CD1c-positive myeloid dendritic cell (primary cell): Measurements from ENCODE around the gene SPDYE1.
"Not testable (repeated sequence)": the region's sequence is repeated elsewhere in the genome, so short reads cannot be mapped to it uniquely, and the experiment has no call there.

Experiments
- DNase-seq: peaks from one replicate; pipeline ENCODE4 v3.0.0-alpha.2; 2016; ENCODE audit errors: extremely low spot score

The SPDYE1 gene

DNA sequence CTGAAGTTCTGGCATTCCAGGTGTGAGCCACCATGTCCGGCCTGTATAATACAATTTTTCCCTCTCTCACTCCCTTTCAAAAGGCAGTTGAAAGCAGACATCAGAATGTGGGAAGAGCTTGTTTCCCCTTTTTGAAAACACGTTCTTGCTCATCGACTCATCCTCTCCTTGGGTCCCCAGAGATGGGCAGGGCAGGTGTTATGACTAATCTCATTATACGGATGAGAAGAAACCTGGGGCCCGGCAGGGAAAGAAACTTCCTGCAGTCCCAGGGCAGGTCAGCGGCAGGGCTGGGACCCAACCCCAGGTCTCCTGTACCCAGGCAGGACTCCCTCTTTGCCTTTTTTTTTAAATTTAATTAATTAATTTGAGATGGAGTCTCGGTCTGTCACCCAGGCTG lies 4.8 kb upstream of the SPDYE1 start:
- peak; percentile 1 for DNase-seq

GRCh38 chr7:43994681-43995080 lies 3.0 kb upstream of the SPDYE1 start:
- DNase-seq = not testable (repeated sequence)

DNA sequence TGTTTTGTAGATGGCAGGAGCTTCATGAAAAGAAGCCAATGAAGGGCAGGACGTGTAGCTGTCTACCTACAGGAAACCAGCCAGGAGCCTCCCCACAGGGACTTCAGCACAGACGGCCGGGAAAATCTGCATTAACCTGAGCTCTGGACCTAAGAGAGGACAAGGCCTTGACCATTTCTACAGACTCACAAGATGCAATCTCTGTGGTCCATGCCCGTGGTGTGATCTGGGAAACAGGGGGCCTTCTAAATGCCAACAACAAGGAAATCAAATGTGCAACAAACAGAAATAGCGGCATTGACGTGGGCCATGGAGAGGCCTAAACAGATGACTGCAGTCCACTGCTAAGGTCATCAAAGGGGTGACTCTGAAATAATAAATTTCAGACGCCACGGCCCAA lies 14.4 kb downstream of the SPDYE1 start:
- DNase-seq = not testable (repeated sequence)

DNA sequence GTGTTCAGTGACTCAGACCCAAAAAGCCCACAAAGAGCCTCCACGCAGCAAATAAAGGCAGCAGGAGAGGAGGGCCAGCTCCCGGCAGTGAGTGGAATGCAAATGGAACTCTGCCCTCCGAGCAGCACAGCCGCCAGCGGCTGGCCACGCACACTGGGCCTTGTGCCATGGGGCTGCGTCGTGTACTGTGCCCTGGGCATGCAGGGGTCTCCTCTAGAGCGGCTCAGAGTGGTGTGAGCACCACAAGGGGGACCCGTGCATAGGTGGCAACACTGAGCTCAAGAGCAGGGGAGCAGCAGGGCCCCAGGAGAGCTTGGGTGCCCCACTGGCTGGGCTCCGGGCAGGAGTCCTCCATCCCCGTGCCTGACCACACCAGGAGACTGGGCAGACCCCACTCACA lies 17.4 kb downstream of the SPDYE1 start:
- not testable (repeated sequence) for DNase-seq

- DNase-seq = peak; percentile 99
Observed at GRCh38 chr7:44018857-44019807, 21.4 kb downstream of the SPDYE1 start.

DNA sequence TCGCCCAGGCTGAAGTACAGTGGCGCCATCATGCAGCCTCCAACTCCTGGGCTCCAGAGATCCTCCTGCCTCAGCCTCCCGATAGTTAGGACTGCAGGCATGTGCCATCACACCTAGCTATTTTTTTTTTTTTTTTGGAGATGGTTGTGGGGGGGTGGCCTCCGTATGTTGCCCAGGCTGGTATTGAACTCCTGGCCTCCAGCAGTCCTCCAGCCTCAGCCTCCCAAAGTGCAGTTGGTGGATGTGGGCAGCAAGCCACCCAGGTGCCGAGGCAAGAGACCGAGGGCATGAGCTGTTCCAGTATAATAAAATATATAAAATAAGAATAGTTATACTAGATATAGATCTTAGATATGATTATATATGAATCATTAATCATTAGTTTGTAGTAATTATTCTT lies 22.1 kb downstream of the SPDYE1 start:
- DNase-seq = not testable (repeated sequence)

GRCh38 chr7:44022069-44022468 lies 24.4 kb downstream of the SPDYE1 start:
- DNase-seq = not testable (repeated sequence)

DNA sequence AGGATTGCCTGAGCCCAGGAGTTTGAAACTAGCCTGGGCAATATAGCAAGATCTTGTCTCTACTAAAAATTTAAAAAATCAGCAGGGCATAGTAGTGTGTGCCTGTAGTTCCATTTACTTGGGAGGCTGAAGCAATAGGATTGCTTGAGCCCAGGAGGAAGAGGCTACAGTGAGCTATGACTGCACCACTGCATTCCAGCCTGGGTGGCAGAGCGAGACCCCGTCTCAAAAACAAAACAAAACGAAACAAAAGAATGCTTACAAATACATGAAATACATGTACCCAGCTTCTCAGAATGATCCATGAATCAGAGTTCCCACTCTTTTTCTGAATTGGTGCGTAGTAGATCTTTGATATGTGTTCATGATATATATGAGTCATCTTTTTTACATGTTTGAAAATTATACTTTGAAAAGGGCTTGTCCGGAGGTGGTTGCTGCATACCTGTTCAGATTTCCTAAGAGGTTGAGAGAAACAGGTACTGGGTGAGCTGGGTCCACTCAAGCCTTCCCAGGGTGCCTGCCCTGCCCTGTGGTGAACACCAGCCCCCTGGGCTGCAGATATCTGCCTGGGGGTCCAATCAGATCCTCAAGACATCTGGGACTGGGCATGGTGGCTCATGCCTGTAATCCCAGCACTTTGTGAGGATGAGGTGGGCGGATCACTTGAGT lies 25.2 kb downstream of the SPDYE1 start:
- not testable (repeated sequence) for DNase-seq

- DNase-seq = not testable (repeated sequence)
Observed at GRCh38 chr7:44029433-44029832, 31.7 kb downstream of the SPDYE1 start.

GRCh38 chr7:44030029-44030428 lies 32.3 kb downstream of the SPDYE1 start:
- DNase-seq = not testable (repeated sequence)

DNA sequence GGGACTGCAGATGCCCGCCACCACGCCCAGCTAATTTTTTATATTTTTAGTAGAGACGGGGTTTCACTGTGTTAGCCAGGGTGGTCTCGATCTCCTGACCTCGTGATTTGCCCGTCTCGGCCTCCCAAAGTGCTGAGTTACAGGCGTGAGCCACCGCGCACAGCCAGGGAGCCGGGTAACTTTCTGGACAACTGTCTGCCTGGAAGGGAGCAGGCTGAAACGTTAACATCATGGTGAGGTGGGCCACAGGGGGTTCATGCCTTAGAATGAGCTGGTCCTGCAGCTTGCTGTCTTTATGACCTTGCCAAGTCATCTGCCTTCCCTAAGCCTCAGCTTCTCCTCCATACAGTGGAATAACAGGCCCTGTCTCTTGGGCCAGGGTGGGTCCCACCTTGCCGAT lies 33.6 kb downstream of the SPDYE1 start:
- not testable (repeated sequence) for DNase-seq

DNA sequence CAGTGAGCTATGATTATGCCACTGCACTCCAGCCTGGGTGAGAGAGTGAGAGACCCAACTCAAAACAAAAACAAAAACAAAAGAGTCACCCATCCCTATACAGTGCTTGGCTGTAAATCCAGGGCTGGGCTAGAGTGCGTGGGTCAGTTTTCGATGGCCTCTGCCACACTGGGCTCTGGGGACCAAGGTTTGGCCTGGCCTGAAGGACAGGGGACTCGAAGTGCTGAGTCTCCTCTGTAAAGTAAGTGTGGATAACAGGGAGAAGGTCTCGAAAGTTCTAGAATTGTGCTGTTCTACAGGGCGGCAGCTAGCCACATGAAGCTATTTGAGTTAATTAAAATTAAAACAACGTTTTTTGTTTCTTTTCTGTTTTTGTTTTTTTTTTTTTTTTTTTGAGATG lies 34.3 kb downstream of the SPDYE1 start:
- DNase-seq = not testable (repeated sequence)

GRCh38 chr7:44033971-44034844 lies 36.5 kb downstream of the SPDYE1 start:
- not testable (repeated sequence) for DNase-seq

DNA sequence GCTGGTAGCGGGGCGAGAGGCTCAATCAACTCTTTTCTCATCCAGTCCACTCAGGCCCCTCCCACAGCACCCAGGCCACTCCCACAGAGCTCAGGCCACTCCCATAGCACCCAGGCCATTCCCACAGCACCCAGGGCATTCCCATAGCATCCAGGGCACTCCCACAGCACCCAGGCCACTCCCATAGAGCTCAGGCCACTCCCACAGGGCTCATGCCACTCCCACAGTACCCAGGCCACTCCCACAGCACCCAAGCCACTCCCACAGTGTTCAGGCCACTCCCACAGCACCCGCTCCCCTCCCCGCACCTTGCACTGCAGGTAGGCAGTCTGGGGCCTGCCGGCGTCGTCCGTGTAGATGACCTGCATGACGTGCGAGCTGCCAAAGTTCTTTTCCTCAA lies 38.7 kb downstream of the SPDYE1 start:
- peak; percentile 28 for DNase-seq

GRCh38 chr7:44037951-44038350 lies 40.3 kb downstream of the SPDYE1 start:
- not testable (repeated sequence) for DNase-seq

DNA sequence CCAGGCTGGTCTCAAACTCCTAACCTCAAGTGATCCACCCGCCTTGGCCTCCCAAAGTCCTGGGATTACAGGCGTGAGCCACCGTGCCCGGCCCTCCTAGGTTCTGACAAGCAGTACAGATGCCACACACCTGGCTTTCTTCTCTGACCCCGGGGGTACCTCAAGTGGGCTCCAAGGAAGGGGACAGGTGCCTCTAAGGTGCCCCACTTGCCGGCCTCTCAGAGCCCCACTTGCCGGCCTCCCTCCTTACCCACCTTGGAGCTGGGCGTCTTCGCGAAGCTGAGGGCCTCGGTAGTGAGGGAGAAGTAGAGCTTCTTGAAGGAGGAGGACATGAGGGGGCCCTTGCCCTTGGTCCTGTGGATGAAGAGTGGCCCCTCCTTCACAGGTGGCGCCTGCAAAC lies 40.9 kb downstream of the SPDYE1 start:
- not testable (repeated sequence) for DNase-seq

- DNase-seq = peak; percentile 95
Observed at GRCh38 chr7:44038961-44039558, 41.4 kb downstream of the SPDYE1 start.

GRCh38 chr7:44039800-44040492 lies 42.2 kb downstream of the SPDYE1 start:
- DNase-seq = not testable (repeated sequence)

DNA sequence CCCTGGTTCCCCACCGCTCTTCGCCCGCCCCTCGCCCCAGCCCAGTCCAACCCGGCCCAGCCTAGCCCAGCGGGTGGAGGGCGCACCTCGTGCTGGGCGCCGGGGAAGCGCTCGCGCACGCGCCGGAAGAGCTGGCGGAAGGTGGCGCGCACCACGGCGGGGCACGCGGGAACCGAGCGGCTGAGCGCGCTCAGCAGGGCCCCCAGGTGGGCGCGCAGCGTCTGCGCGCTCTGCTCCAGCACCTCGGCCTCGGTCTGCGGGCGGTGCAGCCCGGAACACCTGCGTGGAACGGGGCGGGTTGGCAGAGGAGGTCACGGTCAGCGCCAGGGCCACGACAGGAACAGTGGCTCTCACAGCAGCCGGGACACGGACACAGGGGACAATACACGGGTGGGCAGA lies 42.8 kb downstream of the SPDYE1 start:
- DNase-seq = peak; percentile 54

DNA sequence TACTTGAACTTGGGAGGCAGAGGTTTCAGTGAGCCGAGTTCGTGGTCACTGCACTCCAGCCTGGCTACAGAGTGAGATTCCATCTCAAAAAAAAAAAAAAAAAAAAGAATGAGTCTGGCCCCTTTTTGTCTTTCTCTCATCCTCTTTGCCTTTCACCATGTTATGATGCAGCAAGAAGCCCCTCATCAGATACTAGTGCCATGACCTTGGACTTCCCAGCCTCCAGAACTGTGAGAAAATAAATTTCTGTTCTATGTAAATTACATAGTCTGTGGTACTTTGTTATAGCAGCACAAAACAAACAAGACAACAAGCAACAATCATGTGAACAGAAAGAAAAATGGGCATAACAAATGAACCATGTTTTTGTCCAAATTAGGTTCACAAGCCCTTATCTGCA lies 44.5 kb downstream of the SPDYE1 start:
- DNase-seq = no peak

DNA sequence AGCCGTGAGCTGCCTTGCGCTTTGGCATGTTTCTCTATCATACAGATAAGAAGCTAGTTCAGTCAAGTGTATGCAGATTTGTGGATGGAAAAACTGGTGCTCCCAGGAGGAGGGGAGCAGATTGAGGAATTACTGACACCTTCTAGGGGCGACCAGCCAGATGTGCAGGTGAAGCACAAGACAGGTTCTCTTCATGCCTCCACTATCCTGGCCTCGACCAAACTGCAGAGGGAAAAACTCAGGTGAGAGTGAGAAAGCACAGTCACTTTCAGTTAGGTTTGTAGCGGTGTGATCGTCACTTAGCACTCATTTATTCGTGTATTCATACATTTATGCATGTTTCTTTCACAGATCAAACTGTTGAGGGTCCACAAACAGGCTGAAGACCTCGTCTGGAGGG lies 46.2 kb downstream of the SPDYE1 start:
- DNase-seq = no peak
